ENCODE results near the gene GRAP2. TPM values are rescaled to one million over a fixed set of nuclear protein-coding genes. Genes with fewer than 3 reads are reported as not detected.
"Not testable (repeated sequence)": the region's sequence is repeated elsewhere in the genome, so short reads cannot be mapped to it uniquely, and the experiment has no call there.

GRAP2 gene
- total and polyA plus RNA-seq, 10 of the 15 experiments (the other 5 are each of a cell fraction or from before 2014, with no cell fraction given), result 3.3 to 79.1 (median 59.6) TPM

GRCh38 chr22:39949964-39950737 is 49.3 kb downstream of the GRAP2 start (continued):
- TF ChIP-seq BHLHE40 (IDR thresholded peaks at IDR 0.05; ENCODE audit: borderline replicate concordance in 1 of 2, low read depth in 2 of 2, low read length in 1 of 2) (peak; percentile 77 to 80), NR2F1 (conservative IDR thresholded peaks at IDR 0.05) (peak; percentile 43), CUX1 (IDR thresholded peaks at IDR 0.05; ENCODE audit: insufficient replicate concordance, low read depth, low read length) (no peak)

GRCh38 chr22:39951603-39952293 is 50.9 kb downstream of the GRAP2 start:
- H3K27me3 ChIP-seq (replicated peaks in 1 of 2; ENCODE audit: control insufficient read depth in 2 of 2, insufficient read depth in 2 of 2, low read length in 1 of 2); POLR2A ChIA-PET; in situ Hi-C loops (cut with MboI); intact Hi-C loops (cut with micrococcal nuclease; ENCODE audit: unreplicated experiment); H4K20me1 ChIP-seq (ENCODE audit: control insufficient read depth, insufficient read depth); H3K9me3 ChIP-seq (replicated peaks; ENCODE audit: control insufficient read depth, insufficient read depth, low read length); DNase-seq (ENCODE audit: low read depth, low spot score); H3K79me2 ChIP-seq (ENCODE audit: control insufficient read depth, insufficient read depth, low read length); H3K27ac ChIP-seq (ENCODE audit: control insufficient read depth, insufficient read depth); H2AFZ ChIP-seq (ENCODE audit: control insufficient read depth, low read depth, low read length); H3K9ac ChIP-seq (ENCODE audit: control insufficient read depth, insufficient read depth, low read length); ATAC-seq: not testable (repeated sequence)
- FAIRE-seq, result peak; percentile 59
- H3K4me2 ChIP-seq (ENCODE audit: control insufficient read depth, insufficient read depth), result 0 out of 2 replicates have a peak overlapping the region, but pooled peaks have one; percentile 17
- ChIA-PET RAD21 (ENCODE audit: unreplicated experiment) (interaction anchor here (1.0 kb wide), 1 partner anchor 9 kb away, joined by 3 read pairs; no protein-coding TSS in a partner anchor), CTCF (interaction anchor here (1.1 to 2.1 kb wide), 4 partner anchors 9 to 29 kb away, joined by 3 to 6 read pairs (median 4); no protein-coding TSS in a partner anchor), SMC1A (ENCODE audit: uncharacterized antibody, unreplicated experiment) (interaction anchor here (1.1 to 2.4 kb wide), 4 partner anchors 9 to 34 kb away, joined by 3 to 13 read pairs (median 6); no protein-coding TSS in a partner anchor)
- BruUV-seq (replicated peaks), result TSS peak; percentile 13
- peaks cover 6 to 43% of the 10 kb centered on the region in 2 experiments; a peak in 3 of 4 replicates for H3K36me3 ChIP-seq (ENCODE audit: control insufficient read depth in 2 of 2, insufficient read depth in 2 of 2, low read length in 1 of 2)
- 69% methylated on average over 11 of the region's 11 CpGs for WGBS (ENCODE audit: insufficient coverage, insufficient replicate concordance, low lambda C conversion rate, missing lambda C conversion rate)
- 0 out of 2 replicates have a peak overlapping the region, but pooled peaks have one; percentile 6 for H3K4me3 ChIP-seq
- TF ChIP-seq MTA3 (IDR thresholded peaks at IDR 0.05; ENCODE audit: borderline replicate concordance, low read length), result 0 out of 2 replicates have a peak, but pooled peaks have one; percentile 35
- peaks cover 57% of the 10 kb centered on the region for H3K4me1 ChIP-seq (ENCODE audit: control insufficient read depth, insufficient read depth, low read length)
